Tibial nerve (tissue), 4 donors: Measurements from ENCODE around the gene TCP11L2.

Source experiments
- CTCF ChIP-seq, 5 experiments: fragments of 200-600 bp in 3 of 5; fragments of 450-650 bp in 2 of 5; sonication (generic) in 3 of 5; IDR thresholded peaks; one replicate each; pipeline ENCODE4 v1.5.1; 2016 to 2019; ENCODE audit warnings: antibody characterized with exemption in 5 of 5, mild to moderate bottlenecking in 3 of 5, moderate library complexity in 2 of 5
- EP300 ChIP-seq, 2 donors: sonication (generic); formaldehyde crosslinking; IDR thresholded peaks; one replicate each; pipeline ENCODE4 v1.6.1; 2017; ENCODE audit warnings: antibody characterized with exemption in 2 of 2, mild to moderate bottlenecking in 1 of 2

- TF ChIP-seq CTCF (IDR thresholded peaks at IDR 0.05) (no peak), EP300 (IDR thresholded peaks at IDR 0.05) (no peak)
These were observed 10.2 kb upstream of the TCP11L2 start for GRCh38 chr12:106292339-106292738.
